ENCODE results near the gene ZC3H12C.

ZC3H12C gene

GRCh38 chr11:110074499-110074898 lies 18.7 kb upstream of the ZC3H12C start:
- no peaks in the 10 kb centered on the region for H3K36me3 ChIP-seq

GRCh38 chr11:110075105-110075846 lies 17.9 kb upstream of the ZC3H12C start:
- no peaks in the 10 kb centered on the region for H3K9me3 ChIP-seq (ENCODE audit: severe bottlenecking)
- H3K36me3 ChIP-seq, result no peaks in the 10 kb centered on the region
- TF ChIP-seq CTCF (IDR thresholded peaks at IDR 0.05; ENCODE audit: low read depth, low read length), result no peak
- no peak overlapping the region for H3K27ac ChIP-seq
- no peaks in the 10 kb centered on the region for H3K27me3 ChIP-seq (ENCODE audit: insufficient read depth, low read depth, severe bottlenecking)
- no peak for DNase-seq
- no peak overlapping the region for H3K4me3 ChIP-seq (ENCODE audit: low read depth, low read length)

More at GRCh38 chr11:110074499-110074898, 18.7 kb upstream of the ZC3H12C start:
- H3K27me3 ChIP-seq (ENCODE audit: insufficient read depth, low read depth, severe bottlenecking), result no peaks in the 10 kb centered on the region
- no peak overlapping the region for H3K27ac ChIP-seq
- DNase-seq, result no peak
- no peak overlapping the region for H3K4me3 ChIP-seq (ENCODE audit: low read depth, low read length)
- H3K9me3 ChIP-seq (ENCODE audit: severe bottlenecking), result no peaks in the 10 kb centered on the region
- no peak for TF ChIP-seq CTCF (IDR thresholded peaks at IDR 0.05; ENCODE audit: low read depth, low read length)

GRCh38 chr11:110075847-110076208 lies 17.4 kb upstream of the ZC3H12C start:
- Histone ChIP-seq H3K27ac (no peak overlapping the region), H3K4me3 (ENCODE audit: low read depth, low read length) (no peak overlapping the region), H3K9me3 (ENCODE audit: severe bottlenecking) (no peaks in the 10 kb centered on the region), H3K36me3 (no peaks in the 10 kb centered on the region), H3K27me3 (ENCODE audit: insufficient read depth, low read depth, severe bottlenecking) (no peaks in the 10 kb centered on the region)
- TF ChIP-seq CTCF (IDR thresholded peaks at IDR 0.05; ENCODE audit: low read depth, low read length), result no peak
- DNase-seq, result no peak

- no peak for DNase-seq
- Histone ChIP-seq H3K9me3 (ENCODE audit: severe bottlenecking) (no peaks in the 10 kb centered on the region), H3K36me3 (no peaks in the 10 kb centered on the region), H3K4me3 (ENCODE audit: low read depth, low read length) (no peak overlapping the region), H3K27me3 (ENCODE audit: insufficient read depth, low read depth, severe bottlenecking) (no peaks in the 10 kb centered on the region), H3K27ac (no peak overlapping the region)
- TF ChIP-seq CTCF (IDR thresholded peaks at IDR 0.05; ENCODE audit: low read depth, low read length), result no peak
Observed at GRCh38 chr11:110076371-110076965, 16.7 kb upstream of the ZC3H12C start.

GRCh38 chr11:110077346-110077745 lies 15.8 kb upstream of the ZC3H12C start:
- Histone ChIP-seq H3K27me3 (ENCODE audit: insufficient read depth, low read depth, severe bottlenecking) (no peaks in the 10 kb centered on the region), H3K4me3 (ENCODE audit: low read depth, low read length) (no peak overlapping the region), H3K27ac (no peak overlapping the region)

More at GRCh38 chr11:110077346-110077745, 15.8 kb upstream of the ZC3H12C start:
- no peak for DNase-seq
- Histone ChIP-seq H3K36me3 (no peaks in the 10 kb centered on the region), H3K9me3 (ENCODE audit: severe bottlenecking) (no peaks in the 10 kb centered on the region)
- no peak for TF ChIP-seq CTCF (IDR thresholded peaks at IDR 0.05; ENCODE audit: low read depth, low read length)
